Measurements from ENCODE around the gene CKS1B.

Gene CKS1B

GRCh38 chr1:155002464-155003226 is 28.2 kb downstream of the CKS1B start, which contains the start of gene ZBTB7B:
Gene ZBTB7B (plus strand): TSS chr1:155002802. CDS start chr1:155014661, 11,859 bp downstream.
- DNase-seq (ENCODE audit: low read depth in 2 of 2), result no peak

- no peak for DNase-seq (ENCODE audit: low read depth in 2 of 2)
Observed at GRCh38 chr1:155003227-155003765, 28.8 kb downstream of the CKS1B start.

- DNase-seq (ENCODE audit: low read depth in 2 of 2), result no peak
Observed at GRCh38 chr1:155003766-155004351, 29.4 kb downstream of the CKS1B start.

GRCh38 chr1:155004352-155005075 is 30.0 kb downstream of the CKS1B start:
- DNase-seq (ENCODE audit: low read depth in 2 of 2), result no peak

DNA sequence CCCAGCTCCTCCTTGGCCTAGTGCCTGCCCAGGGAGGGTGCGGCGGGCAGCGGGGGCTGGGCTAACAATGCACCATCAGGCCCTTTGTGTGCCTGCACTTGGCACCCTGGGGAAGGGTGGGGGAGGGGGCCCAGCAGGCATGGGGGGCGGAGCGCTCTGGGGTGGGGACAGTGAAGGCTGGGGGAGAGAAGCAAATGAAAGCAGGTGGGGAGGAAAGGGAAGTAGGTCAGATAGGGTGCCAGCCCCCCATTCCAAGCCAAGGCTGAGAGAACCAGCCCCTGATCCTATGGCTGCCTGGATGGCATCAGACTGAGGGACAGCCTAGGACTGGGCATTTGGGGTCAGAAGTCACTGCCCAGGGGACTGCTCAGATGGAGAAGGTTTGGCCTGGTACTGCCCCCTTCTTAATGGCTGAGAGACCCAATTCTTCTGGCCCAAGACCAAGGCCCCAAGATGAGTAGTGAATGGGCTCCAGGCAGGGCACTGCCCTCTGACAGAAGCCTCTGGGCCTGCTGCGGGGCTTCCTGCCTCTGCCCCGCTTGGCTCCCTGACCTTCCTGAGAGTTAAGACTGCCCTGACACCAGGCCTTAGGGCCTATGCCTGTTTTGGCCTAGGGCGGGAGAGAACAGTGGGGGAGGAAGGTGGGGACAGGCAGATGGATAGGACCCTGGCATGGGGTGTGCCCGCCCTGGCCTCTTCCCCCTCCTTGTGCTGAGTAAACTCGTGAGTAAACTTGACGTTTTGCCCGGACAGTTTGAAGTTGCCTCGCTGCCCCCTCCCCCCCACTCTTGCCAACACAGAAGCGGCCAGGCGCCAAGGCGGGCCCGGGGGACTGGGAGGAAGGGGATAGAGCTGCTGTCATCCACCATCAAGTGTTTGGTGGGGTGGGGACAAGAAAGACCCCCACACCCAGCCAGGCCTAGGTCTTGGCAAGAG is 30.9 kb downstream of the CKS1B start:
- no peak for DNase-seq (ENCODE audit: low read depth in 2 of 2)

GRCh38 chr1:155006601-155007101 is 32.2 kb downstream of the CKS1B start:
- DNase-seq (ENCODE audit: low read depth in 2 of 2), result no peak

GRCh38 chr1:155007251-155007828 is 32.9 kb downstream of the CKS1B start:
- no peak for DNase-seq (ENCODE audit: low read depth in 2 of 2)

GRCh38 chr1:155008015-155008941 is 33.8 kb downstream of the CKS1B start:
- no peak for DNase-seq (ENCODE audit: low read depth in 2 of 2)

DNA sequence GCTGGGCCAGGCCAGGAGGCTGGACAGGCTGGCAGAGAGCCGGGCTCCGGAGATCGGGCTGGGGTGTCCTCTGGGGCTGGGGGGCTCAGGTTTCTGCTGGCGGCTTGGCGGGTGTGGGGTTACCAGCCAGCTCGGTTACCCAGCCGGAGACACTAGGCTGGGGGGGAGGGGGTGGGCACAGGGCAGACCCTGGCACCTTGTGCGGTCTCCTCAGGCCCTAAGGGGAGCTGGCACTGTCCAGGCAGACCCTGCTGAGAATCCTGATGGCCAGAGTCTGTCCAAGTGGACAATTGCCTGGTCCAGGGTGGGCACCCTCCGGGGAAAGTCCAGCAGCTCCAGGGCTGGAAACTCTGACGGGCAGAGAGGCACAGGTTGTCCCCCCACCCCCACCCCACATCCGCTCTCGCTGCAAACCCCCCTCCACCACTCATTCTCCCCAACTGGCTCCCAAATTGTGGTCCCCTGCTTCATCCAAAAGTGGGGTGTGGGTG is 34.8 kb downstream of the CKS1B start:
- DNase-seq (ENCODE audit: low read depth in 2 of 2), result no peak

DNA sequence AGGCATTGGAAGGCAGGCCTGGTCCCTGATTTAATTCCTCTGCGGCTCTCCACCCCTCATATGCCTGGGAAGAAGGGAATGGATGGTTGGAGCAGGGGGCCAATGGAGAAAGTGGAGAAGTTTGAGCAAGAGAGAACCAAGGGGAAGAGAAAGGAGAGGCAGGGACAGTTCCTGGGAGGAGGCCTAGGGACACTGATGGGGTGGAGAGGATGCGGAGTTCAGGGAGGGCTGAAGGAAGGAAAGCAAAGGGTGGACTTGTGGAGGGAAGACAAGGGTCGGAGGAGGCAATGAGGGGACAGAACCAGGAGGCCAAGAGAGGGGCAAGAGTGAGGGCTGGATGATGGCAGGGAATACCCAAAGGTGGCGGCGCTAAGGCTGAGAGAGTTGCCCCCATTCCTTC is 35.3 kb downstream of the CKS1B start:
- no peak for DNase-seq (ENCODE audit: low read depth in 2 of 2)

DNA sequence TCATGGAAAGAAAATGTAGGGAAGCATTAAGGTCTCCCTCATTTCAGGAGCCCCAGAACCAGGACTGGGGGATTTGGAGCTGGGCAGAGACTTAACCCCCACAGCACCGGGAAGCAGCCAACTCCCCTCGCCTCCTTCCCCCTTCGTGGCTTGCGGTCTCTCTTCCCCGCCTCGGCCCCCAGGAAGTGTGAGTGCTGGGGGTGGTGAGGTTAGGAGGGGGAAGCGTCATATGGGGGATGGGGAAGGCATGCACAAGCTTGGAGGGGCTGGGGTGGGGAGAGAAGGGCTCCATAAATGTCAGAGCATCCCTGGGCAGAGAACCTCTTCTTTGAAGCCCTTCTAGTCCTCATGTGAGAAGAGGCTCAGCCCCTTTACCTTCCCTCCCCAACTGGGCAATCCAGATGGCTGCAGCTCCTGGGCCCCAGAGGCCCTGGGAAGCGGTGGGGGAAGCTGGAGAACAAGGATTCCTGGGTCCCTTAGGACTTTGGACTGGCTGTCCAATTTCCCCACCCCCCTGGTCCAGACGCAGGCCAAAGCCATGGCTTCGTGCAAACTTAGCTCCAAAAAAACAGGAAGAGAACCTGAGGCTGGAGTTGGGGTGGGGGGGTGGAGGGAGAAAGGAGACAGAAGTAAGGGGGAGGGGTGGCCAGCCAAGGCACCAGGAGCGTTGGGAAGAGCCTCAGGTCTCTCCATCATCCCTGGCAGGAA is 35.9 kb downstream of the CKS1B start:
- no peak for DNase-seq (ENCODE audit: low read depth in 2 of 2)

DNA sequence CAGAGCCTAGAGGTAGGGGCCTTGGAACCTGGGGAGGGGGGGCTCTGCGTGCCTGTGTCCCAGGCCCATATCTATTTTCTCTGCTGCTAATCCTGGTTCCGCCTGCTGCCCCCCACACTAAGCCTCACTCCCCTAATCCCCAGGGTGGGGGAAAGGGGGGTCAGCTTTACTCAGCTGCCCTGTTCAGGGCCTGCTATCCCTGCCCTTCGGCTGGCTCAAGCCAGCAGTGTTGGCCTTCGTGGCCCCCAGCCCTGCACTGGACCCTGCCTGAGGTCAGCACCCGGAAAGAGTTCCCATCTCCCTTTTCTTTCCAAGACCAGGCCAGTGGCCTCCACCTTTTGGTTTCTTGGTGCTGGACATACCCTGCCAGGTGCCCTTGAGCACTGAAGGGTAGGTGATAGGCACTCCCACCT is 36.5 kb downstream of the CKS1B start:
- DNase-seq (ENCODE audit: low read depth in 2 of 2), result no peak

DNA sequence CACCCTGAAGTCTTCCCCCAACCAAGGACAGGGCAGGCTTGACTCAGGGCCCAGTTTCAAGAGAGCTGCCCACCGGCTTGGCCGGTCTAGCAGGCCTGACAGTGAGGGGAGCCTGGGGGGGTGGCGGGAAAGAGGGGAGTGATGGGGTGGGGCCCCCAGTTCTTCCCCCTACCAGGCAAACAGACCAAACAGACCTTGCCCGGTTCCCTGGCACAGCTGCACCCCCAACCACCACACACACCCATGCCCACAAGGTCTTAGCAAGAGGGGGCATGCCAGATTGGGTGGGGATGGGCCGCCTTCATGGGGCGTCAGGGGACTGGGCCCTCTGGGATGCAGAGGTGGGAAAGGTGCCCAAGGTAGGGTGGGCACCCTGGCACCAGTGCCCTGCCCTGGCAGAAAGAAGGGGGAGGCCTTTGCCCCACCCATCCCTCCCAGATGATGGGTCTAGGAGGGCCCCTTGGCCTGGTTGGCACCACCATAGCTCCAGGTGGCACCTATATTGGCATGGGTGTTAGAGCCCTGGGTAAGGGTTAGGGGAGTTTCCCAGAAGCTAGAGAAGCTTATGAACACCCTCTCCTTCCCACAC is 37.0 kb downstream of the CKS1B start:
- no peak for DNase-seq (ENCODE audit: low read depth in 2 of 2)

DNA sequence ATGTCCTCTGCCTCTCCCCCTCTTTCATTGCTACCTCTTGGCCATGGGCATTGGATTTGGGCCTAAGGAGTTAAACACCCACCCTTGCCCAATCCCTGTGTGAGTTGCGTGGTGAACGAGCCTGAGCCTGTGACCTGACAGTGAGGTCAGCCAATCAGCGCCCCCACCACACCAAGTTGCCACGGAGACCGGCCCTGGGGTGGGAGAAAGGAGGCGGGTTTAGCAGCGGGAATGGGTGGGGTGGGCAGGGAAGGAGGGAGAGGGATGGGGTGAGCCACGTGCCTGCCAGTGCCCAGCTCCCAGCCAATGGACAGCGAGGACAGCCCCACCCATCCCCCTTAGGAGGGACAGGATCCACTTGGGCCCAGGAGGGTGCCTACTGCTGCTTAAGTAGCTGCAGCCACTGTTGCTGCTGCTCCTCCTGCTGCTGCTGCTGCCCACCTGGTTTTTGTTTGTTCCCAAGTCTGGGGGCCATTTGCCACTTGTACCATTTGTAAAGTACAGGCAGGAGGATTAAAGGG is 37.6 kb downstream of the CKS1B start:
- DNase-seq (ENCODE audit: low read depth in 2 of 2), result no peak

DNA sequence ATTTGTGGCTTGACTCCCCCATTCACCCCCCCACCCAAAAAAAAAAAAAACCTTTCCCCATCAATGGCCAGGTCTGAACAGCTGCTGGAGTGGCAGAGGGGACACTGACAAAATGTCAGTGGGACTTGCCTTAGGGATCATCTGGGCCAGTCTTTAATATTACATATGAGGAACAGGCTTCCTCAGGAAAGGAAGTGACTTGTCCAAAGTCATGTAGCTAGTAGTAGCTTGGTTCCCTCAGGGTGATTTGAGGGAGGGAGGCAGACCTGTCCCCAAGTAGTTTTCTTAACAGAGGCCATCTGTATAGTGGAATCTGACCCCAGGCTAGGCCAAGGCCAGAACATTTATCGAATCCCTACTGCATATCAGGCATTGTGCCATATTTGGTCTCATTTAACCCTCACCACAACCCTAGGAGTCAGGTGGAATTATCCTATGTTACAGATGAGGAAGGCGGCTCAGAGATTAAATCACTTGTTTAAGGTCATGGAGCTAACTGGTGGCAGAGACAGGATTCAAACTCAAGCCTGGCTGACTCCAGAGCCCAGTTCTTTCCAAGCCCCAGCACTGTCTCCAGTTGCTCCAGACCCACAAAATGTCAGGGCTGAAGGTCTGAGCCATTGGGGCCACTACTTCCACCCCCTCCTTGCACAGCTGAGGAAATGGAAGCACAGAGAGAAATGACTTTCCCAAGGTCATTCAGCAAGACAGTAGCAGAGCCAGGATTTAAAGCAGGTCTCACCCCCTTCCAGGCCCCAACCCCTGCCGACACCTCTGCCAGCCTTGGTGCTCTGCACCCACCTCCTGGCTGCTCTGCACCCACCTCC is 38.5 kb downstream of the CKS1B start:
- no peak for DNase-seq (ENCODE audit: low read depth in 2 of 2)

GRCh38 chr1:155013632-155014031 is 39.2 kb downstream of the CKS1B start:
- DNase-seq (ENCODE audit: low read depth in 2 of 2), result no peak
